HL-60 (cell line): ENCODE results near the gene NMT1.

Source experiments
- DNase-seq, 2 experiments: peaks; one replicate each; pipeline ENCODE4 v3.0.0-alpha.2; 2010 to 2020; ENCODE audit warnings: low read depth in 1 of 2, low spot score in 1 of 2
- H3K27ac ChIP-seq: fragments of 250-450 bp; sonication (Bioruptor Pico); replicated peaks from 2 replicates; pipeline ENCODE4 v1.5.1; 2020; ENCODE audit warnings: mild to moderate bottlenecking, moderate library complexity
- H3K27me3 ChIP-seq: fragments of 250-450 bp; sonication (Bioruptor Pico); 2 replicates; pipeline ENCODE4 v1.5.1; 2021; ENCODE audit warnings: mild to moderate bottlenecking, moderate library complexity; ENCODE audit not compliant: insufficient read depth, poor library complexity, severe bottlenecking
- H3K4me3 ChIP-seq: replicated peaks from 2 replicates; pipeline ENCODE4 v1.5.1; 2011; ENCODE audit warnings: mild to moderate bottlenecking, control low read depth, low read length; ENCODE audit not compliant: insufficient read depth
- CTCF ChIP-seq: IDR thresholded peaks from one replicate; pipeline ENCODE4 v1.5.1; 2011; ENCODE audit warnings: low read length, control low read depth, inconsistent platforms; ENCODE audit not compliant: insufficient read depth
- GABPA ChIP-seq: IDR thresholded peaks from 2 replicates; pipeline ENCODE4 v1.6.1; 2012; ENCODE audit warnings: low read depth
- POLR2AphosphoS5 ChIP-seq: IDR thresholded peaks from 2 replicates; pipeline ENCODE4 v1.6.1; 2012; ENCODE audit warnings: low read depth
- REST ChIP-seq: IDR thresholded peaks from 2 replicates; pipeline ENCODE4 v1.6.1; 2012; ENCODE audit warnings: low read depth; ENCODE audit not compliant: insufficient replicate concordance
- SPI1 ChIP-seq: IDR thresholded peaks from 2 replicates; pipeline ENCODE4 v1.6.1; 2012; ENCODE audit warnings: low read depth, mild to moderate bottlenecking, borderline replicate concordance

NMT1 gene

GRCh38 chr17:45104029-45104428 lies 42.9 kb downstream of the NMT1 start:
- Histone ChIP-seq H3K4me3 (no peak overlapping the region), H3K27me3 (no peaks in the 10 kb centered on the region), H3K27ac (no peak overlapping the region)
- no peak for DNase-seq
- TF ChIP-seq REST = no peak
- no peak for TF ChIP-seq SPI1
- TF ChIP-seq POLR2AphosphoS5 = no peak
- no peak for TF ChIP-seq CTCF
- no peak for TF ChIP-seq GABPA

GRCh38 chr17:45104497-45104896 lies 43.4 kb downstream of the NMT1 start:
- no peak overlapping the region for H3K4me3 ChIP-seq
- no peaks in the 10 kb centered on the region for H3K27me3 ChIP-seq
- TF ChIP-seq SPI1 (no peak), REST (no peak), GABPA (no peak), CTCF (no peak), POLR2AphosphoS5 (no peak)
- no peak overlapping the region for H3K27ac ChIP-seq
- DNase-seq = no peak

- Histone ChIP-seq H3K4me3 (no peak overlapping the region), H3K27me3 (no peaks in the 10 kb centered on the region), H3K27ac (no peak overlapping the region)
- DNase-seq = no peak
- TF ChIP-seq REST (no peak), GABPA (no peak), CTCF (no peak), POLR2AphosphoS5 (0 out of 2 replicates have a peak, but pooled peaks have one; percentile 25), SPI1 (no peak)
Observed at GRCh38 chr17:45104907-45105624, 43.9 kb downstream of the NMT1 start.
